Neutrophil (primary cell): ENCODE data around the gene TPX2.

ENCODE experiments used
- H3K27ac ChIP-seq: fragments of 200-600 bp; sonication (generic); 2 replicates; pipeline ENCODE4 v1.5.1; 2016; ENCODE audit warnings: mild to moderate bottlenecking, moderate library complexity
- H3K27me3 ChIP-seq: fragments of 200-600 bp; sonication (generic); 2 replicates; pipeline ENCODE4 v1.6.0; 2016; ENCODE audit warnings: mild to moderate bottlenecking
- H3K36me3 ChIP-seq: fragments of 200-600 bp; sonication (generic); 2 replicates; pipeline ENCODE4 v1.5.1; 2017
- H3K4me1 ChIP-seq, 2 experiments: fragments of 200-600 bp in 1 of 2; sonication (generic) in 1 of 2; 1 replicate in 1 of 2; 2 replicates in 1 of 2; pipeline versions ENCODE4 v1.5.1 to v1.6.1; 2013 to 2016; ENCODE audit warnings: low read depth in 1 of 2, low read length in 1 of 2, mild to moderate bottlenecking in 1 of 2, moderate library complexity in 1 of 2; ENCODE audit not compliant: control insufficient read depth in 1 of 2, insufficient read depth in 1 of 2
- H3K4me3 ChIP-seq, 2 experiments: fragments of 200-600 bp in 1 of 2; sonication (generic) in 1 of 2; 1 replicate in 1 of 2; 2 replicates in 1 of 2; pipeline ENCODE4 v1.5.1; 2013 to 2016; ENCODE audit warnings: low read depth in 1 of 2, low read length in 1 of 2, mild to moderate bottlenecking in 1 of 2, moderate library complexity in 1 of 2
- H3K9me3 ChIP-seq: fragments of 200-600 bp; sonication (generic); 2 replicates; pipeline ENCODE4 v1.5.1; 2016
- TF ChIP-seq, protein P1 (sequence below): fragments of 200-600 bp; sonication (generic); IDR thresholded peaks from 2 replicates; pipeline ENCODE4 v1.5.1; 2016; ENCODE audit warnings: antibody characterized with exemption

TPX2 gene

DNA sequence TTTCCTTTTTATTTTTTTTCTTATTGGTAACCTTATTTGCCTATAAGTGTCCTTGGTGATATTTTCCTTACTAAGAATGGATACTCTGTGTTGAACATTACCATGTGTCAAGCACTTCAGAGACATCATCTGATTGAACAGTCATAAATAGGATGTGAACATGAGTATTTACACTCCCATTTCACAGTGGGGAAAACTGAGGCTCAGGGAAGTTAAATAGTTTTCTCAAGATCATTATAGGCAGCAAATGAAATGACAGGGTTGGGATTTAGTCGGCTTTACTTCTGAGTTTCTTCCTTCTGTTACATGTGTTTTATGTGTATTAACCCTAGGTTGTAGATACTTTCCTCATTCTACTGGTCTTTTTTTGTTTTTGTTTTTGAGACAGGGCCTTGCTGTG is 35.3 kb downstream of the TPX2 start:
- Histone ChIP-seq H3K4me1 (no peaks in the 10 kb centered on the region), H3K36me3 (peaks cover 50% of the 10 kb centered on the region), H3K4me3 (no peak overlapping the region), H3K27ac (no peak overlapping the region), H3K9me3 (no peaks in the 10 kb centered on the region), H3K27me3 (no peaks in the 10 kb centered on the region)
- TF ChIP-seq, protein P1, sequence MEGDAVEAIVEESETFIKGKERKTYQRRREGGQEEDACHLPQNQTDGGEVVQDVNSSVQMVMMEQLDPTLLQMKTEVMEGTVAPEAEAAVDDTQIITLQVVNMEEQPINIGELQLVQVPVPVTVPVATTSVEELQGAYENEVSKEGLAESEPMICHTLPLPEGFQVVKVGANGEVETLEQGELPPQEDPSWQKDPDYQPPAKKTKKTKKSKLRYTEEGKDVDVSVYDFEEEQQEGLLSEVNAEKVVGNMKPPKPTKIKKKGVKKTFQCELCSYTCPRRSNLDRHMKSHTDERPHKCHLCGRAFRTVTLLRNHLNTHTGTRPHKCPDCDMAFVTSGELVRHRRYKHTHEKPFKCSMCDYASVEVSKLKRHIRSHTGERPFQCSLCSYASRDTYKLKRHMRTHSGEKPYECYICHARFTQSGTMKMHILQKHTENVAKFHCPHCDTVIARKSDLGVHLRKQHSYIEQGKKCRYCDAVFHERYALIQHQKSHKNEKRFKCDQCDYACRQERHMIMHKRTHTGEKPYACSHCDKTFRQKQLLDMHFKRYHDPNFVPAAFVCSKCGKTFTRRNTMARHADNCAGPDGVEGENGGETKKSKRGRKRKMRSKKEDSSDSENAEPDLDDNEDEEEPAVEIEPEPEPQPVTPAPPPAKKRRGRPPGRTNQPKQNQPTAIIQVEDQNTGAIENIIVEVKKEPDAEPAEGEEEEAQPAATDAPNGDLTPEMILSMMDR, result no peak

DNA sequence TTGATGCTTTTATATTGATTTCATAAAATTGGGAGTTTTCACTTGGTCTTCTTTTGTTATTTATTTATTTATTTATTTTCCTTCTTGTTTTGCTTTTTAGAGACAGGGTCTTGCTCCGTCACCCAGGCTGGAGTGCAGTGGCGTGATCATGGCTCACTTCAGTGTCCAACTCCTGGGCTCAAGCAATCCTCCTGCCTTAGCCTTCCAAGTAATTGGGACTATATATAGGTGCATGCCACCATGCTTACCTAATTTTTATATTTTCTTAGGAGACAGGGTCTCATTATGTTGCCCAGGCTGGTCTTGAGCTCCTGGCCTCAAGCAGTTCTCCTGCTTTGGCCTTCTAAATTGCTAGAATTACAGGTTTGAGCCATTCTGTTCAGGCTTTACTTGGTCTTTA is 41.7 kb downstream of the TPX2 start:
- Histone ChIP-seq H3K27ac (no peak overlapping the region), H3K27me3 (no peaks in the 10 kb centered on the region), H3K4me1 (no peaks in the 10 kb centered on the region), H3K9me3 (no peaks in the 10 kb centered on the region), H3K36me3 (peaks cover 75% of the 10 kb centered on the region), H3K4me3 (no peak overlapping the region)
- TF ChIP-seq, protein P1, result no peak

DNA sequence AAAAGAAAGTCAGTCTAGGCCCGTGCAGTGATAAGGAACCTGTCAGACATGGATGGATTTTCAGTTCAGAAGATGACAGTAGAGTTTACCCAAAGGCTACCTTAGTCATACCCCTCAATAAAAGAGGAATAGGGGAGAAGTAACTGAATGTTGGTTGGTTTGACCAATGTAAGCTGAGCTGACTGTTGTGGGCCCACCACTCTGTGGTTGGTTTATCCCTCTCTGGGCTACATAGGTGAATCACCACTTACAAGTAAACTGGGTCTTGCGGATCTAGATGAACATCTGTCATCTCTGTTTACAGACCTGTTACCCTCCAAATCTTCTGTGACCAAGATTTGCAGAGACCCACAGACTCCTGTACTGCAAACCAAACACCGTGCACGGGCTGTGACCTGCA is 42.9 kb downstream of the TPX2 start:
- TF ChIP-seq, protein P1, result no peak
- Histone ChIP-seq H3K36me3 (peaks cover 82% of the 10 kb centered on the region), H3K9me3 (no peaks in the 10 kb centered on the region), H3K4me3 (no peak overlapping the region), H3K4me1 (no peaks in the 10 kb centered on the region), H3K27me3 (no peaks in the 10 kb centered on the region), H3K27ac (no peak overlapping the region)

DNA sequence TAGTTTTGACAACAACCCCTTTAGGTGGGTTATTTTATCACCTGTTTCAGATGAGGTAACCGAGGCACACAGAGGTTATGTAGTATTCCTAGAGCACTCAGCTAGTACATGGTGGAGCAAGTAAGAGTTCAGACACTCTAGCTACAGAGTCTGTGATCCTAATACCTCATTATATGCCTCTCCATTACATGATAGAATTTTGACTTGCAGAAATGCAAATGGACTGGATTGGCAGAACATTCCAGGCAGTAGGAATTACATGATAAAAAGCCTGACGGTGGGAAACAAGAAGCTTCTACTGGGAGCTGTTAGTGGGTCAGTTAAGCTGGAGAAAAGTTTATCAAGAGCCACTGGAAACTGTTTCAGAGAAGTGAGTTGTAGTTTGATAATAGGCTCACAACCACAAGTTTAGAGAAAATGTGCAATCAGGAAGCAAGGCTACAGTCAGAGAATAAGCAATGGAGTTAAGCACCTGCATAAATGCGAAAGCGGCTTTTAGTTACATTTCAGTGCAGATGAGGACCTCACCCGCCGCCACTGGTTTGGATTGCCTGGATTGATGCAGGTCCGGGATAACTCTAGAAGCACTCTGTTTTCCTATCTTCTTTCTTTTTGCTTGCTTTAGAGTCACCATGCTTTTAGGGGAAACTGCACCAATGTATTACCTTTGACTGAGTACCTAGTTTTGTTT is 45.4 kb downstream of the TPX2 start:
- H3K4me3 ChIP-seq, result no peak overlapping the region
- H3K36me3 ChIP-seq, result peaks cover 78% of the 10 kb centered on the region
- no peaks in the 10 kb centered on the region for H3K27me3 ChIP-seq
- no peak overlapping the region for H3K27ac ChIP-seq
- no peaks in the 10 kb centered on the region for H3K4me1 ChIP-seq
- no peaks in the 10 kb centered on the region for H3K9me3 ChIP-seq
- TF ChIP-seq, protein P1, result no peak

DNA sequence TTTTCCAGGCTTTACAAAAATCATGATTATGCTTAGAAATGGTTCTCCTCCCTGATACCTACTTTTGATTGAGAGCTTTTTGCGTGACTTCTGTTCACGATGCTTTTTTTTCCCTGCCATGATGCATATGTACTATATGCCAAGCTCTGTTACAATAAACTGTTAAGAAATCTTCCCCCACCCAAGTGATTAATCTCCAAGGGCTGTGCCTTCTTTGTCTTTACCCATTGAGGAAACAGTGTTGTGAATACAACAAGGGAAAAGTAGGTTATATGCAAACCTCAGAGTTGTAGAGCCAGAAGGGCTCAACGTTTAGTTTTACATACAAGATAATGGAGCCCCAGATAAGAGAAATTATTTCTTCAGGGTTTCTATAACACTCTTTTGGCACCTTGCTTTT is 46.0 kb downstream of the TPX2 start:
- H3K36me3 ChIP-seq, result peaks cover 78% of the 10 kb centered on the region
- H3K4me1 ChIP-seq, result no peaks in the 10 kb centered on the region
- no peaks in the 10 kb centered on the region for H3K9me3 ChIP-seq
- no peak overlapping the region for H3K27ac ChIP-seq
- no peaks in the 10 kb centered on the region for H3K27me3 ChIP-seq
- H3K4me3 ChIP-seq, result no peak overlapping the region
- TF ChIP-seq, protein P1, result no peak
